HEK293T (cell line): ENCODE results near the gene ANP32D.
"Not testable (repeated sequence)": the region's sequence is repeated elsewhere in the genome, so short reads cannot be mapped to it uniquely, and the experiment has no call there.

Experiments
- CTCF ChIA-PET: fragments of 350-600 bp; formaldehyde crosslinking; extraction: SDS; loops from one replicate; lab custom pipeline; 2021; ENCODE audit warnings: antibody characterized with exemption, inconsistent platforms; lab: Yijun Ruan, JAX
- POLR2A ChIA-PET: fragments of 350-600 bp; formaldehyde crosslinking; extraction: SDS; loops from one replicate; lab custom pipeline; 2020; ENCODE audit warnings: antibody characterized with exemption, inconsistent platforms; lab: Yijun Ruan, JAX
- DNase-seq: peaks from one replicate; pipeline ENCODE4 v3.0.0; 2012; ENCODE audit warnings: mixed read lengths; ENCODE audit errors: extremely low spot score
- ARNT ChIP-seq: fragments of 450-650 bp; IDR thresholded peaks from 2 replicates; pipeline ENCODE4 v1.6.1; 2017; ENCODE audit warnings: mild to moderate bottlenecking
- BHLHE40 ChIP-seq: fragments of 450-650 bp; IDR thresholded peaks from 2 replicates; pipeline ENCODE4 v1.6.1; 2016; ENCODE audit warnings: mild to moderate bottlenecking, moderate library complexity, borderline replicate concordance
- CTBP1 ChIP-seq: fragments of 450-650 bp; IDR thresholded peaks from 2 replicates; pipeline ENCODE4 v1.6.1; 2016; ENCODE audit warnings: borderline replicate concordance
- ELF4 ChIP-seq: fragments of 450-650 bp; IDR thresholded peaks from 2 replicates; pipeline ENCODE4 v1.6.1; 2017; ENCODE audit warnings: antibody characterized with exemption
- FOXA1 ChIP-seq: fragments of 450-650 bp; IDR thresholded peaks from 2 replicates; pipeline ENCODE4 v1.6.1; 2016; ENCODE audit warnings: mild to moderate bottlenecking
- FOXK2 ChIP-seq: fragments of 450-650 bp; IDR thresholded peaks from 2 replicates; pipeline ENCODE4 v1.6.1; 2016; ENCODE audit warnings: mild to moderate bottlenecking
- FOXM1 ChIP-seq: fragments of 450-650 bp; IDR thresholded peaks from 2 replicates; pipeline ENCODE4 v1.6.1; 2017; ENCODE audit warnings: mild to moderate bottlenecking, borderline replicate concordance
- HDGF ChIP-seq: fragments of 450-650 bp; IDR thresholded peaks from 2 replicates; pipeline ENCODE4 v1.6.1; 2017; ENCODE audit warnings: antibody characterized with exemption, borderline replicate concordance
- L3MBTL2 ChIP-seq: fragments of 450-650 bp; conservative IDR thresholded peaks from 2 replicates; pipeline ENCODE4 v1.6.1; 2016; ENCODE audit warnings: mild to moderate bottlenecking
- LEF1 ChIP-seq: fragments of 450-650 bp; IDR thresholded peaks from 2 replicates; pipeline ENCODE4 v1.6.1; 2017; ENCODE audit warnings: mild to moderate bottlenecking, borderline replicate concordance
- NFRKB ChIP-seq: fragments of 450-650 bp; IDR thresholded peaks from 2 replicates; pipeline ENCODE4 v1.6.1; 2016; ENCODE audit warnings: mild to moderate bottlenecking, moderate library complexity
- SP1 ChIP-seq: fragments of 450-650 bp; IDR thresholded peaks from 2 replicates; pipeline ENCODE4 v1.6.1; 2017
- SUZ12 ChIP-seq: fragments of 450-650 bp; IDR thresholded peaks from 2 replicates; pipeline ENCODE4 v1.6.1; 2016; ENCODE audit warnings: mild to moderate bottlenecking
- TARDBP ChIP-seq: fragments of 450-650 bp; IDR thresholded peaks from 2 replicates; pipeline ENCODE4 v1.6.1; 2016
- ZNF384 ChIP-seq: fragments of 450-650 bp; IDR thresholded peaks from 2 replicates; pipeline ENCODE4 v1.6.1; 2016
- TF ChIP-seq, protein P1 (sequence below): fragments of 450-650 bp; IDR thresholded peaks from 2 replicates; pipeline ENCODE4 v1.6.1; 2016

The ANP32D gene

DNA sequence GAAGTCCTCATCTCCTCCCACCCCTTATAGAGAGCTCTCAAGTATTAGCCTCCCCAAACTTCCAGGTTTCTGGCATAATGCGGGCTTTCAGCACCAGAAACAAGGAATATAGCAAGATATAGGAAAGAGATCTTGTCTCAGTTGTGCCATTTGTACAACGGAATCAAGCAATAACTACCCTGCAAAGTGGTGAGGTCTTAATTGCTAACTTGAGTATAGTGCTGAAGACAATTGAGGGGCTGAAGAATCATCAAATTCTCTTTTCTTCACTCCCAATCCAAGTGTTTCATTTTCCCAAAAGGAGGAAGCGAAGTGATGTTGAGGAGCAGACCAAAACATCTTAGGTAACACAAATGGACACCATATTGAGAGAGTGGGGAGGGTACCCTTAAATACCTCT is 26.8 kb upstream of the ANP32D start:
- DNase-seq, result no peak
- CTCF ChIA-PET, result no interaction called here
- POLR2A ChIA-PET, result no interaction called here
- TF ChIP-seq HDGF (no peak), ELF4 (no peak), ZNF384 (no peak), SP1 (no peak), LEF1 (no peak), SUZ12 (no peak), CTBP1 (no peak), NFRKB (no peak), L3MBTL2 (no peak)

DNA sequence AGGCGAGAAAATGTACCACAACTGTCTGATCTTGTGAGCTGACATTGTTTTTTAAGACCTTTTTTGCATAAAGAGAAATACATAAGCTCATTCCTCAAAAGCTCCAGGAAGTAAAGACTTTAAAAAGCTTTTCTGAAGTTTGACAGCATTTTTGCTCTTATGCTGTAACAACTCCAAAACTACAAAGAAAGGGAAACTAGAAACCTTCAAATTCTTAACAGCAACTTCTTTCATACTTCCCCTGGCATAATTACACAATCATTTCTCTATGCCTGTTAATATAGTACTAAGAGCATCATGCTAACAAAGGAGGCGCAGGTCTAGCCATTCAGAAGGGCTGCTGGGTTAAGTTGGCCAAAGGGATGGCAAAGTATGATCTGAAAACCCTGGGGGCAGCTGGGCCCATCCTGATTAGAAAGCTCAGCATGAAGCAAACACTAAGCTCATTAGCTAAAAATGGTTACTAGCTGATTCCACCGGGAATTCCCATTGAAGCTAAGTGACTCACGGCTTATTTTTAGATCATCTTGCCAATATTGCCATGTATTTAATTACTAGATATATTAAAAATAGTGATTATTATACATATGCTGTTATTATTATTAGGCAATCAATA is 26.1 kb upstream of the ANP32D start:
- ChIA-PET CTCF (no interaction called here), POLR2A (no interaction called here)
- DNase-seq, result no peak
- TF ChIP-seq CTBP1, result no peak
- TF ChIP-seq SP1, result no peak
- no peak for TF ChIP-seq TARDBP
- no peak for TF ChIP-seq NFRKB
- no peak for TF ChIP-seq SUZ12
- TF ChIP-seq FOXK2, result no peak
- TF ChIP-seq FOXM1, result no peak
- TF ChIP-seq L3MBTL2, result no peak
- TF ChIP-seq, protein P1, sequence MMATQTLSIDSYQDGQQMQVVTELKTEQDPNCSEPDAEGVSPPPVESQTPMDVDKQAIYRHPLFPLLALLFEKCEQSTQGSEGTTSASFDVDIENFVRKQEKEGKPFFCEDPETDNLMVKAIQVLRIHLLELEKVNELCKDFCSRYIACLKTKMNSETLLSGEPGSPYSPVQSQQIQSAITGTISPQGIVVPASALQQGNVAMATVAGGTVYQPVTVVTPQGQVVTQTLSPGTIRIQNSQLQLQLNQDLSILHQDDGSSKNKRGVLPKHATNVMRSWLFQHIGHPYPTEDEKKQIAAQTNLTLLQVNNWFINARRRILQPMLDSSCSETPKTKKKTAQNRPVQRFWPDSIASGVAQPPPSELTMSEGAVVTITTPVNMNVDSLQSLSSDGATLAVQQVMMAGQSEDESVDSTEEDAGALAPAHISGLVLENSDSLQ, result no peak
- TF ChIP-seq HDGF, result no peak
- TF ChIP-seq FOXA1, result no peak
- no peak for TF ChIP-seq ARNT
- TF ChIP-seq BHLHE40, result no peak
- no peak for TF ChIP-seq LEF1
- TF ChIP-seq ZNF384, result no peak
- no peak for TF ChIP-seq ELF4

DNA sequence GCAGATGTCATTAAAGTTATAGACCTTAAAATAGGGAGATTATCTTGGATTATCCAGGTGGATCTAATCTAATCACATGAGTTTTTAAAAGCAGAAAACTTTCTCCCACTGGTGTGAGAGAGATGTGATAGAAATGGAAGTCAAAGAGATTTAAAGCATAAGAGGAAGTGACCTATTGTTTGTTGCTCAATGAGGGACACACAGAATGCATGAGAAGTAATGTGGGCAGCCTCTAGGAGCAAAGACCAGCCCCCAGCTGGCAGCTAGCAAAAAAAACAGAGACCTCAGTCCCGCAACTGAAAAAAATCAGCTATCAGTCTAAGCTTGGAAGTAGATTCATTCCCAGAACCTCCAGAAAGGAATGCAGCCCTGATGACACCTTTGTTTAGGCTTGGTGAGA is 24.6 kb upstream of the ANP32D start:
- TF ChIP-seq ARNT (no peak), FOXK2 (no peak), ELF4 (no peak), ZNF384 (no peak), NFRKB (no peak), FOXA1 (no peak), SP1 (no peak), HDGF (no peak), SUZ12 (no peak), FOXM1 (no peak)
- TF ChIP-seq, protein P1, result no peak
- POLR2A ChIA-PET, result no interaction called here
- CTCF ChIA-PET, result no interaction called here
- DNase-seq, result no peak

- DNase-seq, result no peak
- TF ChIP-seq L3MBTL2 (no peak), NFRKB (no peak), FOXK2 (no peak), SP1 (no peak)
- TF ChIP-seq, protein P1, result no peak
- POLR2A ChIA-PET, result no interaction called here
- CTCF ChIA-PET, result no interaction called here
These were observed 21.0 kb upstream of the ANP32D start for GRCh38 chr12:48451372-48451771.

- CTCF ChIA-PET, POLR2A ChIA-PET, DNase-seq: not testable (repeated sequence)
These were observed 19.4 kb upstream of the ANP32D start for GRCh38 chr12:48452961-48453360.

GRCh38 chr12:48454667-48455066 is 17.7 kb upstream of the ANP32D start:
- peak; percentile 34 for DNase-seq
- no peak for TF ChIP-seq FOXM1
- no peak for TF ChIP-seq CTBP1
- no peak for TF ChIP-seq SUZ12
- no peak for TF ChIP-seq ZNF384
- TF ChIP-seq FOXK2, result no peak
- TF ChIP-seq L3MBTL2, result no peak
- no peak for TF ChIP-seq HDGF
- TF ChIP-seq ELF4, result no peak
- TF ChIP-seq TARDBP, result no peak
- ChIA-PET CTCF (no interaction called here), POLR2A (no interaction called here)

DNA sequence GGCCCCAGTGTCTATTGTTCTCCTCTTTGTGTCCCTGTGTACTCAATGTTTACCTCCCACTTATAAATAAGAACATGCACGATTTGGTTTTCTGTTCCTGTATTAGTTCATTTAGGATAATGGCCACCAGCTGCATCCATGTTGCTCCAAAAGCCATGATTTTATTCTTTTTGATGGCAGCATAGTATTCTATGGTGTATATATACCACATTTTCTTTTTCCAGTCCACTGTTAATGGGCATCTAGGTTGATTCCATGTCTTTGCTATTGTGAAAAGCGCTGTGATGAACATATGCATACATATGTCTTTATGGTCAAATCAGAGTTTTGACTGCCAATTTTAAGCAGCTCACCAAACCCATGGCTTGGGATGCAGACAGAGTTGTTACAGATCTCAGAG is 17.2 kb upstream of the ANP32D start:
- TF ChIP-seq SUZ12 (no peak), ELF4 (no peak), ARNT (no peak), ZNF384 (no peak), LEF1 (no peak), NFRKB (no peak), L3MBTL2 (no peak)
- no peak for DNase-seq
- POLR2A ChIA-PET, result no interaction called here
- CTCF ChIA-PET, result interaction anchor here (0.7 kb wide), 1 partner anchor 204 kb away, joined by 3 read pairs; no protein-coding TSS in a partner anchor
